Amniotic stem cell (primary cell): ENCODE measurements around the gene MCTP1.

Source experiments
- DNase-seq: peaks from one replicate; lab custom pipeline; 2025; lab: John Stamatoyannopoulos, UW

MCTP1 gene

DNA sequence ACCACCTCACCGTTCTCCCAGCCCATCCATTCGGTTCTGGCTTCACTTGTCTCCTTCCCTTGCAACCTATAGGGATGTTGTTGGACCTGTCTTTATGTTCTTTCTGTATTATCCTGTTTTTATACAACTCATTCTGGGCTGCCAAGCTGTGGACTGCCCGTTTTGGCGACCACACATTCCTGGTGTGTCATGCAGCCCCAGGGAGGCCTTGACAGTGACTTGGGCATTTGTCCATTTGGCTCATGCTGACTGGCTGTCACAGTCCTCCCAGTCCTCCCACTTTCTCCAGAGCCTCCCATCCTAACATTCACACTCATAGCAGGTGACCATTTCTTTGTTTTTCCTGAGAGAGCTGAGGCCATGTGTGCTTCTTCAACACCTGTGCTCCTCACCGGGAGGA, 530.1 kb downstream of the MCTP1 start:
- no peak for DNase-seq

DNA sequence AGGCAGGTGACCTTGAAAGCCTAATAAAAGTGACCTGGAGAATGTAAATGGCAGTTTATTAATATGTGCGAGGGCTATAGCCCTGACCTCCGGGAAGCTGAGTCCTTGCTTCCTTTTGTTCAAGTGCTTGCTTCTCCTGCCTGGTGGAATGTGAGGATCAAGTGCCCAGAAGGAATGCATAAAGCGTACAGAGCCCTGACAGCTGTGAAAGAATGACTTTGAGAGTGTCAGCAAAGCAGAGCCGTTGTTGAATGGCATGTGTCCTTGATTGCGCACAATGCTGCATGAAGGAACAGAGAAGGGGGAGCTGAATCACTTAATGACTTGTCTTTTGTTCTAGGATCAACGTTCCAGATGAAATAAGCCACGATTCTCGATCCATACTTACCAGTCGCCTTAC, 533.4 kb downstream of the MCTP1 start:
- no peak for DNase-seq

DNA sequence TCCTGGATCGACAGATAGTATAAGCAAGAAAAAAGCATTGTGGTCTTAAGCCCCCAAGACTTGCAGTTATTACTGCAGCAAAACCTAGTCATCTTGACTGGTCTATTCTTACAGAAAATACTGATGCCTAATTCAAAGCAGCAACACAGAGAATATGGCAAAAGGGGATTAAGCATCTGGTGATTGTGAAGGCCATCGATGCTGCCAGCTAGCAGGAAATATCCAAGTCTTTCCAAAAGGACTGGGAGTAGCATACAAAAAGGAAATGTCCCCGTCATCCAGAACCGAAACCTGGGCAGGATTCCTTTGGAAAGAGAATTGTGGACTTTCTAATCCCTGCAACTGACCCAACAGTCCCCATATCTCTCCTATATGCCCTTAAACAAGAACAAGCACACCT, 534.2 kb downstream of the MCTP1 start:
- no peak for DNase-seq

DNA sequence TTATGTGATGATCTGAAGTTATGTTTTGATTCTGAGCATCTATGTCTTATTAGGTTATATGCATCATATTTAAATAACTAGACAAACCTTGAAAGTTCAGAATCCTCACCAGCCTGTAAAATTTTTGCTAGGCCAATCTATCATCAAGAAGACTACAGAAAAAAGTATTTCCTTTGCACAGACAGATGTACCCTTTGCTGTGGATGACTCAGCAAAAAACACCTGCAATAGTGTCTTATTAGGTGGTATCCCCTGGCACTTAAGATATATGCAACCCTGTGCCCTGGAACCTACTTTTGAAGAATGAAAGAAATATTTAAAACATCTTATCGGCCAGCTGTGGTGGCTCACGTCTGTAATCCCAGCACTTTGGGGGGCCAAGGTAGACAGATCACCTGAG, 535.9 kb downstream of the MCTP1 start:
- no peak for DNase-seq

DNA sequence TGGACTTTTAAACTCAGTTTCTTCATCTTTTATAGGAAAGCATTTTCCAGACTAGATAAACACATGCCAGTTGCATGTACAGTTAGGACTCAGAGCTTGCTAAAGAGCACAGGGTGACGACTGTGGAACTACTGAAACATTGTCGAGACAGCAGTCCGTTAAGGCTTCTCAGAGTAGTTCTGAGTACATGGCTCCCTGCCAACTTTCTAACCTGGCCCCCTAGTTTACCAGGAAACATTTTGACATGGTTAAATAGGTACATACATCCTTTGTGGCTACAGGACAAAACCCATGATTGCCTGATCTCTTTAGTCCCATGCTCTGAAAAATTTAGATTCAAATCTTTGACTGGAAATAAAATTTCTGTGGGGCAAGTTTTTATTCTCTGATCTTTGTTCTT, 536.7 kb downstream of the MCTP1 start:
- no peak for DNase-seq

DNA sequence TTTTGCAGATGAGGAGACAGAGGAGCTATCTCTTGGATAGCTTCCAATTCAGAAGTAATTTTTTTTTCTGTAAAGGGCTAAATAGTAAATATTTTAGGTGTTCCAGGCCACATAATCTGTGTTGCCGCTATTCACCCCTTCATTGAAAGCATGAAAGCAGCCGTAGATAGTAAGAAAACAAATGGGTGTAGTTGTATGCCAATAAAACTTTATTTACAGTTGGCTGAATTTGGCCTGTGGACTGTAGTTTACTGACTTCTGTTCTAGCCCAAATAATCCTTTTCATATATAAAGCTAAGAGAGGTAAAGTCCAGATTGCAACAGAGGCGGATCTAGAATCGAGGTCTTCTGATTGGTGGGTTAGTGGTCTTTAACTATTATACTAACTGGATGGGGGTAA, 537.5 kb downstream of the MCTP1 start:
- DNase-seq, result no peak

DNA sequence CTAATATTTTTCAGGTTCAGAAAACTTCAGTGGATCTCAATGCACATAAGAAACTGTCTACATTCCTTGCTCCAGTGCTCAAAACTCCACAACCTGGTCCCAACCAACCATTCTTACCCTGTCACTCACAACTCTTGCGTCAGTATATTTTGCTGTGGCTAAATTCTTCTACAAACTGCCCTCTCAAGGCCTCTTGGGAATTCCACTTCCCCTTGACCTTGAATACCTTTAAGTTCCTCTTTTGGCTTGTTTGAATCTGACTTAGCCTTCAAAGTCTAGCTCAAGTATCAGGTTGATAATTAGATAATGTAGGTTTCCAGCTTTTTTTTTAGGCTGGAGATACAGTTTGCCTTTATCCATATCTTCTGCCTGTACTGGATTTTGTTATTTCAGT, 538.2 kb downstream of the MCTP1 start:
- no peak for DNase-seq

DNA sequence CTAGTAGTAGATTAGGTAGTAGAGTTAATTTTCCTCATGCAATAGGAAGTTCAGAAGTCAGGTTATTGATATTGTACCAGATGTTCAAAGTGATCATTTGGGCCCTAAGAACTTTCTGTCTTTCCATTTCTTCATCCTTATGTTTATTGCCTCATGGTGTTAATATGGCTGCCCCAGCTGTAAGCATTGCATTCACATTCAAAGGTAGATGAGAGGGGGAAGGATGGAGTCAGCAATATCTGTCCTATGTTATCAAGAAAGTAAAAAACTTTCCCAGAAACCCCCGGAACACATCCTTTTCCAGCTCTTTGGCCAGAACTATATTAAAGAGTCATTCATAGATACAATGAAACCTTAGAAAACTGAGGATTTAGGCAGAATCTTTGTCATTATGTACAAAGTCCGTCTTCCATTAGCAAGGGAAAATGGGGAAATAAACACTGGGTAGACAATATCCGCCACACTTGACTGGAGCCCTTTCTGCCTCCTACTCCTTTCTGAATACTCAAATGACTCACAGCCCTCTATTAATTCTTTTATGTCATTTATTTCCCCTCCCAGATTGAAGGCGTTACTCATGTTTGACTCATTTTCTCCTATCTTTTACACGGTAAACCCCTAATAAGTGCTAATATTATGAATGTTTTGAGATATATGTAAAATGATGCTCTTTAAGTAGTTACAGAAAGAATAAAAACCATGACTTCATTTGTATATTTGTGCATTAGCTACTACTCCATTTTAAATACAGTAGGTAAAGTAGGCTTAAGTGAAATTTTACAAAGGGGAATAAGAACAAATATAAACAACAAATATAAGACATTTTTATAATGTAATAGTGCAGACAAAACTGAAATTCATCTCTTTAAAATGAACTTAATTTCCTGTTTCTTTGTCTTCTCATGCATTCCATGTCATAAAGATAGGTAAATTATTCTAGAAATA, 538.8 kb downstream of the MCTP1 start:
- DNase-seq, result no peak

DNA sequence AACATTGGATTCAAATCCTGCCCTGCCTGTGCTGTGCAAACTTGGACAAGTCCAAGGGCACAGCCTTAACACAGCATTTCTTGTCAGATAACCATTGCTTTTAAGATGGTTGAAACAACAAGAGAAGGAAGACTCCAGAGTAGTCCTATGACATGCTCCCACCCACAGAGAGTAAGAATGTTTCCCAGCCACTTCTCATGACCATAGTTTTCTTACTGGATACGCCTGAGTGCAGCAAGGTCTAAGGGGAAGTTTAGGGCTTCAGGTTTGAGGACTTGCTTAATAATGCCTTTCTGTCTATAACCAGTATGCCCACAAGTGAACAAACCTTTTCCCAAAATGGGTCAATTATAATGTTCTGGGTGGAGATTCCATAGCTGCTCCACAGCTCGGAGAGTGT, 540.0 kb downstream of the MCTP1 start:
- DNase-seq, result no peak

DNA sequence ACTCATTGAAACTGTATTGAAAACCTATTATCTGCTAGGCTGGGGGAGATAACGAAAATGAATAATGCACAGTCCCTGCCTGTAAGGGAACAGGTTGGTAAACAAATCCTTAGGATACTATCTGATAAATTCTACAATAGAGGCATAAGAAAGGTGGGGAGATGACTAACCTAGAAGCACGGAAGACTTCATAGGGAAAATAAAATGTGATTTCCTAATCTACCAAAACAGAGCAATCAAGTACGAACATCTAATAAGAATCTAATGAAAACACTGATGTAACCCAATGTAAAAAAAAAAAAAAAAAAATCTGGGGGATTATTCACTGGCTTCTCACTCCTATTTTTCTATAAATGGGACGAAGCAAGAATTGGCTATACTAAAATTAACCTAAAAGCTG, 542.0 kb downstream of the MCTP1 start:
- no peak for DNase-seq

DNA sequence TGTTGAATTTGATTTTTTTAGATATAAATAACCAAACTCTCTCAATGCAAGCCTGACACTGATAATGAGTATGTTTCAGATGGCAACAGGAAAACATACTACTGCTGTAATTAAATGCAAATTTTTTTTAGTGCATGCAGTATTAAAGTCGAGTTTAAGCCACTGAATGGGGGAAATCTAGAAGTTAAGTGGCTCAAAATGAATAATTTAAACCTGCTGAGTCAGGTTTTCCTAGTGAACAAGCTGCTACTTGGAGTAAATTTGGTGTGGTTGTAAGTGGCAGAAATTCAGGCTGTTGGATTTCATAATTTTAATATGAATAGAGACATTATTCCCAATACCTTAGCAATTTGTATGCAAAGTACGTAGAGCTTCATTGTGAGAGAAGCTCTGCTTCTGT, 544.6 kb downstream of the MCTP1 start:
- DNase-seq, result no peak

DNA sequence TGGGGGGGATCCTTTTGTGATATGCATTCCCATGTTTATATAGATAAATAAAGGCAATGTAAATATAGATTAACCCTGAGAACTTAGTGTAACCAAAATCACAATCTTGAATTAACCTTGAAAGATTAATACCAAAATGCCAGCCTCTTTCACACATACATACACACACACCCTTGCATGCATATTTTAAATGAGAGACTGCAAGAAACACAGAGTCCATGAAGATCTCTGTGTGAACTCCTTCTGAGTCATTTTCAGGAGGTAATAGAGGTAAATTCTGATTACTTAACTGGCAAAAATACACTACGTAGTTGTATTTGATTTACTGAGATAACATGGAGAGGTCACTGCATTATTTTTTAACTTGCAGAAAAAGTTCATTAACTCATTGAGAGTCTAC, 548.4 kb downstream of the MCTP1 start:
- no peak for DNase-seq

DNA sequence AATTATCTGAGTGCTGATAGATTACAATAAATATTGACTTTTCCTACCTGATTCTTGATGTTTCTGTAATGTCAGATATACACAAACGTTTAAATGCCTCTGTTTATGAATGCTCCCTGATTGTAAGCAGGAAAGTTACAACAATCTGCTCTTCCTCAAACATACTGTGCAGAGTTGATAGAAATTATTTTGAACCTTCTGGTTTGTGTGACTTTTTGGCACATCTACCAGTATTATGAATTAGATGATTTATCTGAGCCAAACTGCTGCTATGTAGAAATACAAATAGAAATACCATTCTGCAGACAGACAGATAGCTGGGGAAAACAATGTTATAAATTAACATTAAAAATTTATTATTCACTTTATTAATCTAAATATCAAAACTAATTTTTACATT, 553.4 kb downstream of the MCTP1 start:
- no peak for DNase-seq

DNA sequence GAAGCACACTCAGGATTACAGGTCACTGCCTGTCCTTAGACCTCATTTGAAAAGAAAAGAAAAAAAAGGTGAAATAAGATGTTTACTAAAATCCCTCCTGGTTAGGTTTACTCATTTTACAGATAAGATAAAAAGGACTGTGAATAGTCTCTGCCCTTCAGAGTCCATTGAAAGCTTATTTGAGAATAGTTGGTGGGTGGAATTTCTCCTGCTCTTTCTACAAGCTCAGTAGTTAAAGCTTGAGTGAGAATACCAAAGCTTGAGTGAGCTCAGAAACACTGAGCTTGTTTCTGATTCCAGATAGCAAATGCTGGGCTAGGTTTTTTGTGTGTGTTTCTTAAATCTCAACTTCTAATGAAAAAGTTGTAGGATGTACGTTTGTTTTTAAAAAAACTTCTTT, 559.8 kb downstream of the MCTP1 start:
- DNase-seq, result no peak

DNA sequence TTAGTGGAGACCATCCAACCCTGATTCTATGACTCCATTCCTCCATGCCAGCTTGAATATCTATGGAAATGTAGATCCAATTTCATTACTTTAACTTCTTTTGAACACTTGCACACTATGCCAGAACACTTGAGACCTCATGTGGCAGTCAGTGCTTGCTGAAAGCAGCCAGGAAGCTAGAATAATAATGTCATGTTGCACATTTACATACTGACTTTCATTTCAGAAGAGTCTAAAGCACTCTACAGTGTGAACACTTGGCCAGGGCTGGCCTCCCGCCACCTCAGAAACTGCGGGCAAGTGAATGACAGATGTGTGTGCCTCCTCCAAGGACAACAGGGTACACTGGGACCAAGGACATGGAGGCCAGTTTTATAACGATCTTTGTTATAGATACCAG, 569.1 kb downstream of the MCTP1 start:
- DNase-seq, result no peak

DNA sequence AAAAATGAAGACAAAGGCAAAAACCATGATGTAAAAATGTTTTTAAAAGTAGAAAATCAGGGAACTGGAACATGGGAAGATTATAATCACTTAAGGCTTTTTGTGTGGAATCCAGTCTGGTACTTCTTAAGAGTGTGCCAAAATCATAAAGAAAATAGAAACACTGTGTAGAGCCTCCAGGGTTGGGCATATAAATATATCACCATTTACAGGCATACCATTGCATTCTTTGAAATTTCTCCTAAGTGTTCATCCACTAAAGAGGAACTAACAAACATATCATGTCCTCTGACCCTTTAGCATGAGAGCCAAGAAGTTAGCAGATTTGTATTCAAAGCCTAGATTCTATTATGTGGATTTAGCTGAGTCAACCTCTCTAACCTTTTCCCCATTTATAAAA, 573.1 kb downstream of the MCTP1 start:
- DNase-seq, result no peak

DNA sequence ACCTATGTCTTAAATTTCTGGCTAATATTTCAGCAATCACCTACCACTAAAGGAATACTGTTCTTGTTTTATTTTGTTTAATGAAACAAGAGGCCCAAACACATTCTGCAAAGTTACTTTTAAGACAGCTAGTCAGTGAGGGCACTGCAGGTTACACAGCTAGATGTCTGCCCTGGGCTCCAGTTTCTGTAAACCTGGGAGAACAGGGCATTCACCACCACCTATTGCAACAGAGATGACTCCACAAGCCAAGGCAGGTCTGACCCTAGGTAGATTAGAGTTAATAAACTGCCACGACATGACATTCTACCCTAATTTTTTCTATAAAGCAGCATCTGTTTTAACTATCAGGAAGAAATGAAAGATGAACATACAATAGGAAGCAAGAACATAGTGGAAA, 575.6 kb downstream of the MCTP1 start:
- DNase-seq, result no peak

DNA sequence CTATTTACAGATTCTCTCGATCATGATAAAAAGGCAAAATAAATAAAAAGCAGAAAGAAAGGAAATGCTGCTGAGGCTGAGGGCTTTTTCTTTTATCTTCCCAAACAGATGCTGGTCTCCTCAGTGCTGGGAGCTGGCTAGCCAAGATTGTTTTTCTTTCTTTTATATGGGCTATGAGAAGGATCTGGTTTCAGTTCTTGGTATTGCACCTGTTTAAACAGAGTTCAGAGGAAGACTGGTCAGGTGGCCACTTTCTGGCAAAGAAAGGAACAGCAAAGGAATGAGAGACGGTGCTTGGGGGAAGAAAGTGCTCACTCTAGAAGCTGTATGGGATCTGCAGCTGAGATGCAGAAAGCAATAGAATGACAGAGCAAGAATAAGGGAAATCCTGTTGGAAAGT, 577.5 kb downstream of the MCTP1 start:
- DNase-seq, result no peak

DNA sequence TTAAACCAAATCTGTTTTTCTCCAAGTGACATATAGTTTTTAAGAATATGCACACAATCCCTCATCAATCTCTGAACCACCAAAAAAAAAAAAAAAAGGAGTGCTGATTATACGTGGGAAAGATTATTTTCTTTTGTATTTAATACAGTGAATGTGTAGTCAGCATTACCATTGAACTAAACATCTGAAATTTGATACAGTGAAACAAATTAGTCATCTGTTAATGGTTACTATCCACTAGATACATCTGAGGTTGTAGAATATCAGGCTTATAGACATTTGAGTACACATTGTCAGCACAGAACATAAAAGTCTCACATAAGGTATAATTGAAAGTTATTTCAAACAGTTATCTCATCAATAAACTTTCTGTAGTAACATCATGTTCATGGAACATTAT, 579.5 kb downstream of the MCTP1 start:
- no peak for DNase-seq

DNA sequence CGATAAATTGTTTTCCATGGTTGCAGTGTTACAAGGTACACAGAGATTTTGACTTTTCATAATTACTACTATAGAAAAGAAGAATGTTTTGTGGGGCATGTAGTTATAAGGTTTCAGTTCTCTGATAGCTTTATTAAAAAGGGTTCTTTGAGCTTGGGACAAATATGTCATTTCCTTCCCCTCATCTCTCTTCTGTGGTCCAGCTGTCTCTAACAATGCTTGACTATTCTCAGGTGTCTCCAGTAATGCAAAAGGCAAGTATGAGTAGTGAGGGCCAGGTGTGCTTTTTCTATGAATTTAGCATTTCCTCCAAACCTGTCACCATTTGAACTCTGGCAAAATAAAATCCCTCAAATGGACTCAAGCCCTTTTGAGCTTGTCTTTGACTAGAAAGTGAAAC, 582.2 kb downstream of the MCTP1 start:
- DNase-seq, result no peak

DNA sequence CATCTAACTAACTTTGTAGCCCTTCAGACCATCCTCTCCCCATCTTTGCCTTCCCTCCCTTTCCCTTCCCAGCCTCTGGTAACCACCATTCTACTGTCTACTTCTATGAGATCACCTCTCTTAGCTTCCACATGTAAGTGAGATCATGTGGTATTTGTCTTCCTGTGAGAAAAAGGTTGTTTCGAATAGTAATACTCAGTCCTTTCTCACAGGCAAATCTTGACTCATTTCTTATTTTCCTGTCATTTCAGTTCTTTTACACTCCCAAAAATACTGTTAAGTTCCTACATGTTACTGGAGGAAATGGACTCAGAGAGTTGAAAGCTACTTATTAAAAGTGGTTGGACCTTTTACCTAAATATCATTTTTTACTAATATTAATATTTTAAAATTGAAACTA, 584.3 kb downstream of the MCTP1 start:
- DNase-seq, result no peak

DNA sequence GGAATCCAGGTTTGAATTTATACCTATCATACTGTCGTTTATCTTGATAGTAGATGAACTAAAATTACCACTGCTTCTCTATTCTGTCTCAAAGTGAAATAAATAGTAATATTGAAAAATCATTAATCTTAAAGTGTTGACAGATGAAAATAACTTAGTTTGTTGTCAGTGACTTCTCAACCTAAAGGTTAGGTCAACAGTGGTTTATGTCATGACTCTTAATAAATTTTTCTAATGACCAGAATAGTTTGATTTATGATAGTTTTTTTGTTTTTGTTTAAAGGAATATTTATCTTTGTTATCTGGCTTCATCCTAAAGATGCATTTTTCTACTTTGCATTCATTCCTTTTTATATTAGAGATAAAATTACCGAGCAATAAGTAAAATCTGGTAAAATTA, 585.3 kb downstream of the MCTP1 start:
- no peak for DNase-seq

DNA sequence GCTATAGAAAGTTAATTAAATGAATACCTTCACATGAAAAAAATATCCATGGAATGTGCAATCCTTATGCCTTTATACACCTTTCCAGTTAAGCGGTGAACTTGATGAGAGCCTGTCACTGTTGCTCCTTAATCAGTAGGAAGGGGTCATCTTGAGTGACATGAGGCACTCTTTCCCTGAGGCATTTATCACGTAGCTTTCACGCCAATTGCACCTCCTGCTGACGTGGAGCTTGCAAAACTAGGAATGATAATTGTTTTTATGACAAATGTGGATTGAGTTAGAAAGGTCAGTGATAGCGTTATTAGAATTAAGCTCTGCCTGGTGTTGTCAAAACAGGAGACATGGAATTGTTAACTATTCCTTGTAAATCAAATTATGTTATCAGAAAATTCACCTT, 586.7 kb downstream of the MCTP1 start:
- no peak for DNase-seq

DNA sequence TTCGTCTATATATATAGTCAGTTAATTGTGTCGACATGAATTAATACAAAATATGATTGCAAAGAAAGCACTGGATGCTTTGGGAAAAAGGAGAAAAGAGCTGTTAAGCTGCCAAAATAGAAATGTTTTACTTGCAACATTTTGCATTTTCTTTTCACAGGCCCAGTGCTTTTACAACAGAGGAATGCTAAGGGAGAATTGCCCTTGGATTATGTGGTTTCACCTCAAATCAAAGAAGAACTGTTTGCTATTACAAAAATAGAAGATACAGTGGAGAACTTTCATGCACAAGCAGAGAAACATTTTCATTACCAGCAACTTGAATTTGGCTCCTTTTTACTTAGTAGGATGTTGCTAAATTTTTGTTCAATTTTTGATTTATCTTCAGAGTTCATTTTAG, 590.2 kb downstream of the MCTP1 start:
- DNase-seq, result no peak
